ENCODE results near the gene TLR6.

Gene TLR6

DNA sequence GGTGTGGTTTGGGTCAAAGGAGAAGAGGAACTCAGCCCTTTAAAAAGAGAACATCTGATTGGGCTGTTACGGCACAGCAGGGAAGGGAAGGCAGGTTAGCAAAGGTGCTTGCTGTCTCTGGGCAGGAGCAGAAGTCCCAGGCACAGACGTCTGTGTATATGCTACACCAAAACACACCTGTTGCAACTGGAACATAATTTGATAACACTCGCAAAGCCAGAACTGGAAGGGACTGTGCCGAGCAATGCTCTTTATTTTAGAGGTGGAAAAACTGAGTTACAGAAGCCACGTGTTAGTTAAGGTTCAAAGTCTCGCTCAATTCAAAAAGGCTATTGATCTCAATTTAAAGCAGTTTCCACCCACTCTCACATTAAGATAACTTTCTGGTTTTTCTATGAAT lies 8.8 kb upstream of the TLR6 start:
- TF ChIP-seq, protein P1, sequence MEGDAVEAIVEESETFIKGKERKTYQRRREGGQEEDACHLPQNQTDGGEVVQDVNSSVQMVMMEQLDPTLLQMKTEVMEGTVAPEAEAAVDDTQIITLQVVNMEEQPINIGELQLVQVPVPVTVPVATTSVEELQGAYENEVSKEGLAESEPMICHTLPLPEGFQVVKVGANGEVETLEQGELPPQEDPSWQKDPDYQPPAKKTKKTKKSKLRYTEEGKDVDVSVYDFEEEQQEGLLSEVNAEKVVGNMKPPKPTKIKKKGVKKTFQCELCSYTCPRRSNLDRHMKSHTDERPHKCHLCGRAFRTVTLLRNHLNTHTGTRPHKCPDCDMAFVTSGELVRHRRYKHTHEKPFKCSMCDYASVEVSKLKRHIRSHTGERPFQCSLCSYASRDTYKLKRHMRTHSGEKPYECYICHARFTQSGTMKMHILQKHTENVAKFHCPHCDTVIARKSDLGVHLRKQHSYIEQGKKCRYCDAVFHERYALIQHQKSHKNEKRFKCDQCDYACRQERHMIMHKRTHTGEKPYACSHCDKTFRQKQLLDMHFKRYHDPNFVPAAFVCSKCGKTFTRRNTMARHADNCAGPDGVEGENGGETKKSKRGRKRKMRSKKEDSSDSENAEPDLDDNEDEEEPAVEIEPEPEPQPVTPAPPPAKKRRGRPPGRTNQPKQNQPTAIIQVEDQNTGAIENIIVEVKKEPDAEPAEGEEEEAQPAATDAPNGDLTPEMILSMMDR (IDR thresholded peaks at IDR 0.05; ENCODE audit: insufficient read depth, low read length, poor library complexity, severe bottlenecking) = no peak
- Histone ChIP-seq H3K4me3 (replicated peaks; ENCODE audit: low read depth, low read length) (no peak overlapping the region), H3K27me3 (replicated peaks; ENCODE audit: control insufficient read depth, insufficient read depth, low read length) (no peaks in the 10 kb centered on the region), H3K36me3 (ENCODE audit: control insufficient read depth, insufficient read depth, low read length) (no peaks in the 10 kb centered on the region)
- no peak for DNase-seq (ENCODE audit: extremely low read depth, insufficient read length)

DNA sequence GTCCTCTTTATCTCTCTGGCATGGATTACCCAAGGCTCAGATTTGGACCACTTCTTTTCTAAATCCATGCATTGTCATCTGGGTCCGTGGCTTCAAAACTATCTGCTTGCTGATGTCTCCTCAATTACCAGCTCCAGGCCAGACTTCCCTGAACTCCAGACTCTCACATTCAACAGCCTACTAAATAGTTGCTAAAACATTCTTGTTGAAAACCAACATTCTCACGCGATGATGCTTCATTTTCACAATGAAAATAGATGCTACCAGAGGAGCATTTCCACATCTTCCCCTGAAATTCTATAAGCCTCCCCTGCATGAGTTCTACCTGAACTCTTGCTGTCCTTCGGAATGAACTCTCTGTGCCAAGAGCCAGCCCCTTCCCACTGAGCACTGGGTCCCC lies 5.2 kb upstream of the TLR6 start:
- TF ChIP-seq, protein P1 (IDR thresholded peaks at IDR 0.05; ENCODE audit: insufficient read depth, low read length, poor library complexity, severe bottlenecking) = no peak
- DNase-seq (ENCODE audit: extremely low read depth, insufficient read length) = no peak

DNA sequence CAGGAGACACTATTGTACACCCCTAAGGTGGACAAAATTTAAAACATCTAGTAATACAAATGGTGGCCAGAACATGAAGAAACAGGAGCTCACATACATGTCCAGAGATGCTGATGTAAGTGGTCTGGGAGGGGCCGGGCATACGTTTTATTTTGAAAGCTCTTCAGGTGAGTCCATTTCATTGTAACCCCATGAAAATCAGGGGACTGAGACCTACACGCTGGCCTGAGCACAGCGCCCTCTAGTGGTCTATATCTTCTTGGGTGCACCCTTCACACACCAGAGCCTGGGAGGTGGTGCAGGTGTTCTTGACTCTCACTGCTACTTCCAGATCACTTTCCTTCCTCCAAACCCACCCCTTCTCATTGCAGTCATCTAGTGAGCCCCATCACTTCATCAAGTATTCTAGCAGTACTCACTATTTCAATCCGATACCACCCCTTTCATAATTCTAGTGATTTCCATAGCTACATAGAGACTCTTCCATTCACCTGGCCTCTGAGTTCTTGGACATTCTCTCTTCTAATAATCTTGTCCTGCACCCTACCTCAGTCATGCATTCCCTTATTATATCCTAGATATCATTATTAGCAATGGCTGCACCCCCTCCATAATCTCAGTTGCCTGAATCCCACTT lies 4.3 kb upstream of the TLR6 start:
- no peaks in the 10 kb centered on the region for H3K27me3 ChIP-seq (replicated peaks; ENCODE audit: control insufficient read depth, insufficient read depth, low read length)
- peak; percentile 21 for DNase-seq (ENCODE audit: extremely low read depth, insufficient read length)

More for the DNA sequence above, 5.2 kb upstream of the TLR6 start:
- Histone ChIP-seq H3K27me3 (replicated peaks; ENCODE audit: control insufficient read depth, insufficient read depth, low read length) (no peaks in the 10 kb centered on the region), H3K36me3 (ENCODE audit: control insufficient read depth, insufficient read depth, low read length) (no peaks in the 10 kb centered on the region), H3K4me3 (replicated peaks; ENCODE audit: low read depth, low read length) (no peak overlapping the region)

DNA sequence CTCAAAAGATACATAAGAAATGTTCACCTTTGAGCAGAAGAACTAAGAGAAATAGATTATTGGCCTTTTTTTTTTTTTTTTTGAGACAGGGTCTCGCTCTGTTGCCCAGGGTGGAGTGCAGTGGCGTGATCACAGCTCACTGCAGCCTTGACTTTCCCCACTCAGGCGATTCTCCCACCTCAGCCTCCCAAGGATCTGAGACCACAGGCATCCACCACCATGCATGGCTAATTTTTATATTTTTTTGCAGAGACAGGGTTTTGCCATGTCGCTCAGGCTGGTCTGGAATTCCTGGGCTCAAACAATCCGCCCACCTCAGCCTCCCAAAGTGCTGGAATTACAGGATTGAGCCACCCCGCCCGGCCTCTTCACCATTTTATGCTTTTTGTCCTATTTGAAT lies 2.9 kb upstream of the TLR6 start:
- no peak overlapping the region for H3K4me3 ChIP-seq (replicated peaks; ENCODE audit: low read depth, low read length)
- H3K27me3 ChIP-seq (replicated peaks; ENCODE audit: control insufficient read depth, insufficient read depth, low read length) = no peaks in the 10 kb centered on the region
- no peaks in the 10 kb centered on the region for H3K36me3 ChIP-seq (ENCODE audit: control insufficient read depth, insufficient read depth, low read length)
- TF ChIP-seq, protein P1 (IDR thresholded peaks at IDR 0.05; ENCODE audit: insufficient read depth, low read length, poor library complexity, severe bottlenecking) = no peak
- DNase-seq (ENCODE audit: extremely low read depth, insufficient read length) = no peak

More for the DNA sequence above, 4.3 kb upstream of the TLR6 start:
- no peak overlapping the region for H3K4me3 ChIP-seq (replicated peaks; ENCODE audit: low read depth, low read length)
- no peaks in the 10 kb centered on the region for H3K36me3 ChIP-seq (ENCODE audit: control insufficient read depth, insufficient read depth, low read length)
- TF ChIP-seq, protein P1 (IDR thresholded peaks at IDR 0.05; ENCODE audit: insufficient read depth, low read length, poor library complexity, severe bottlenecking) = peak; percentile 88

DNA sequence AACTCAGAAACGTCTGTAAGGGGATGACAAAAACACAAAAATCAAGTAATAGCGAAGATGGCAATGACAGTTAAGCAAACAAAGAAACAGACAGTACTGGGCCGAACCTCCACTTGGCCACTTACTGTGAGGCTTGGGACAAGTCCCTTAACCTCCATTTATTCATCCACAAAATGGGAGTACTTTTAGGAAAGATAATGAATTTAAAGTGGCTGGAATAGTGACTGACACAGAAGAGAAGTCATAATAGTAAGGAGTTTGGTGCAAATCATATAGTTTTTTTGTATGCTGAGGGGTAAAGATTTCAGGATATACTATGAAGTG lies 1.4 kb upstream of the TLR6 start:
- TF ChIP-seq, protein P1 (IDR thresholded peaks at IDR 0.05; ENCODE audit: insufficient read depth, low read length, poor library complexity, severe bottlenecking) = no peak
- no peak for DNase-seq (ENCODE audit: extremely low read depth, insufficient read length)
- no peak overlapping the region for H3K4me3 ChIP-seq (replicated peaks; ENCODE audit: low read depth, low read length)
- no peaks in the 10 kb centered on the region for H3K36me3 ChIP-seq (ENCODE audit: control insufficient read depth, insufficient read depth, low read length)
- no peaks in the 10 kb centered on the region for H3K27me3 ChIP-seq (replicated peaks; ENCODE audit: control insufficient read depth, insufficient read depth, low read length)
